CD4-positive, alpha-beta T cell treated with Interleukin-6 at 100 ng/mL for 8 hours (primary cell): Measurements from ENCODE around the gene TLE7.

Source experiments
- DNase-seq: peaks from one replicate; pipeline ENCODE4 v3.0.0-alpha.2; 2020; ENCODE audit warnings: mixed read lengths, low spot score

TLE7 gene

GRCh38 chr16:71412270-71413160 lies 29.3 kb downstream of the TLE7 start:
- DNase-seq: peak; percentile 58

- DNase-seq: no peak
Measured at GRCh38 chr16:71410146-71410545, 31.7 kb downstream of the TLE7 start.

- no peak for DNase-seq
Measured at GRCh38 chr16:71409011-71409775, 32.7 kb downstream of the TLE7 start.

DNA sequence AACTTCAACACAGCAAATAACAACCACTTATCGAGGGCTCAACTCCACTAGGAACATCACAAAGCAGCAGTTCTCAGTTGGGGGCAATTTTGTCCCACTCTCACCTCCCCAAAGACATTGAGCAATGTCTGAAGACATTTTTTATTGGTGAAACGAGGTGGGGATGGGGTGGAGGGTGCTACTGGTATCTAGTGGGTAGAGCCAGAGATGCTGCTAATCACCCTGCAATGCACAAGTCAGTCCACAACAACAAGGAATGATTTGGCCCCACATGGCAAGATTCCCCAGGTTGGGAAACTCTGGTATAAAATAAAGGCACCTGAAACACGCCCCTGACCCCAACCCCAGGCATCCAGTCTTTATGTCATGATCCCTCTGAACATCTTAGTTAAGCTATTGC lies 33.3 kb downstream of the TLE7 start:
- DNase-seq: no peak

GRCh38 chr16:71407731-71408130 lies 34.1 kb downstream of the TLE7 start:
- DNase-seq: no peak

- no peak for DNase-seq
Measured at GRCh38 chr16:71406724-71407123, 35.1 kb downstream of the TLE7 start.

DNA sequence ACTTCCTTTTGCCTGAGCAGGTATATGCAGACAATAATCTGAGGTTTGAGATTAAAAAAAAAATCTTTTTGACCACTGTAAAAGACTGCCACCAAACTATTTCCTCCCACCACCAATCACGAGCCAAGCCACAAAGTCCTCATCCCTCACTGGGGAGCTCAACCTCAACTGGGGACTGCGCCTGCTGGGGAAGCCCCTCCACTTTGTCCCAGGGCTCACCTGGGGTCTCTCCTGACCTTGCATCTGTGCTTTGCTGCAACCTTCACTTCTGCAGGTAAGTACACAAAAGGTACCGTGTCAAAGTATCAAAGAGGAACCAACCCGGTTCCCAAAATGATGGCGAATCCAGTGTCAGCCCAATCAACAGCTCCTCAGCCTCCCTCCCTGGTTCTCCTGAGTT lies 35.5 kb downstream of the TLE7 start:
- no peak for DNase-seq

DNA sequence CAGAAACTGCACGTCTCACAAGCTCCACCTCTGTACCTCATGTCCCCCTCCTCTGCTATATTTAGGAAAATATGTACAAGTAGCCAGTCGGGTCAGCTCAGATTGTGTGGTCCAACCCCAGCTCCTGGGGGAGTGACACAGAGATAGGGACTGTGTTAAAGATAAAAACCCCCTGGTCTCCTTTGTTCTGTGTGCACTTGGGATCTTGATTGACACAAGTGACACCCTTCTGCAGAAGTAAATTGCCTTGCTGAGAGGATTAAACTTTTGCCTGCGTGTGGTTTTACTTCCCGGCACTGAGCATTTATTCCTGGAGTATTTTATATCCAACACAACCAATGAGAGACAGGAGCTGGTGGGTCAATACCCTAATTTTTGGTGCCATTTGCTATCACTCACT lies 37.5 kb downstream of the TLE7 start:
- DNase-seq: no peak

GRCh38 chr16:71402674-71403073 lies 39.2 kb downstream of the TLE7 start:
- no peak for DNase-seq

DNA sequence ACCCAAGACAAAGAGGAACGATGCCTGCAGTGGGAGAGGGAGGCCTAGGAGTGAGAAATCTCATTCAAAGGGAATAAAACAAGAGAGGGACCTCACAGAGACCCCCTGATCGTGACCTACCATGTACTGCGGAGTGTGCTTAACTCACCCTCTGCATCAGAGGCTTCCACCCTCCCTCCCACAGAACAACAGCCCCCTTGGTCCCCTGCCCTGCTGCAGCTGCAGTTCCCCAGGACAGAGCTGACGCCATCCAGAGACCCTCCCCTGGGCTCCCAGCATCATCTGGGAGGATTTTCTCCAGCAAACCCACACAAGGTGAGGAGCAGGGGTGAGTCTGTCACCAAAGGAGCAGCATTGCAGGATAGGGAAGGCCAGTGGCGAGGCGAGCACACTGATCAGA lies 39.8 kb downstream of the TLE7 start:
- no peak for DNase-seq

- no peak for DNase-seq
Measured at GRCh38 chr16:71399801-71400563, 41.9 kb downstream of the TLE7 start.

DNA sequence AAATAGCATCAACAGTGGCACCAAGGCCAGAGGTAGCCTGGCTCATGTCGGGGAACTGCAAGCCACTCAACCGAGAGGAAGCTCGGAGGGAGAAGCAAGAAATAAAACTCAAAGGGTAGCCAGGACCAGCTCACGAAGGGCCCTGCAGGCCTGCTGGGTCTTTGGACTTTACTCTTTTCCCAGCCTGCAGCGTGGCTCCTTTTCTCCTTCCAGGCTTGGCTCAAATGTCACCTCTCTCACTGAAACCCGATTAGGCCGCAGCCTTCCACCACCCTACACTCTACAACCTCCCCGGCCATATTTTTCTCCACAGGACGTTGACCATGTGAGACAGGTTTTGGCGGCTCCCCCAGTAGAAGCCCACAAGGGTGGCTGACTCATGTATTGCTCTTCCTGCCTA lies 45.3 kb downstream of the TLE7 start:
- no peak for DNase-seq

- no peak for DNase-seq
Measured at GRCh38 chr16:71389330-71389729, 52.5 kb downstream of the TLE7 start.

DNA sequence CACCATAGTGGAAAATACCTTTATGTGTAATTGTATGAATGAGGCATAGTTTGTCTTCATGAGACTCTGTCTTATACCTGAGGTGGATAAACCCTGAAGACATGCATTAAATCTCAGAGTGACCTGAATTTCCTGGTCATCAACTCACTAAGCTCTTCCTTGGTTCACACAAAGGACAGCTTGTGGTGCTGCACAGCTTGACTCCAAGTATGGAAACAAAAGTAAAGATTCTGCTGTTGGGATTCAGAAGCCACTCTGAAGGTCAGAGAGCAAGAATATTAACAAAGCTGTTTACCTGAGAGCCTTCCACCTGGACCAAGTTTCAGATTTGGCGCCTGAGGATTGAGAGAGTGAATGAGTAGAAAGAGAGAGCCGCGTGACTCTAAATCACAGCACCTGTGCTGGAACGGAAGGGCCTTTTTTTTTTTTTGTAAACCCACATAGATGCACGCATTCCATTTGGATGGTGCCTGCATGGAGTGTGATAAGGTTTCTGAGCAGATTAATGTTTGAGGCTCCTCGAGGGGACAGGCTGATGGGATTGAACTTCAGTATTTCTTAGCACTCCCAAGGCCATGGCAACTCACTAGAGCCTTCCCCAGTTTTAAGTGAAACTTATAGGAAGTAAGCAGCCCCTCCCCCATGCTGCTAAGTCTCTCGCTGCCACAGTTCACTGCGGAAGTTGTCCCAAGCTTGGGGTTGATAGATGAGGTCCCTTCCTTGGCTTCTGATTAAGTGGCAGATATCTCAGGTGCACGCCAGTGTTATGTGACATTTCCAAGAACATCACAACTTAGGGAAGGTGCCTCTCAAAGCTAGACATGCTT lies 54.6 kb downstream of the TLE7 start:
- DNase-seq: no peak

GRCh38 chr16:71384073-71384724 lies 57.7 kb downstream of the TLE7 start:
- no peak for DNase-seq

DNA sequence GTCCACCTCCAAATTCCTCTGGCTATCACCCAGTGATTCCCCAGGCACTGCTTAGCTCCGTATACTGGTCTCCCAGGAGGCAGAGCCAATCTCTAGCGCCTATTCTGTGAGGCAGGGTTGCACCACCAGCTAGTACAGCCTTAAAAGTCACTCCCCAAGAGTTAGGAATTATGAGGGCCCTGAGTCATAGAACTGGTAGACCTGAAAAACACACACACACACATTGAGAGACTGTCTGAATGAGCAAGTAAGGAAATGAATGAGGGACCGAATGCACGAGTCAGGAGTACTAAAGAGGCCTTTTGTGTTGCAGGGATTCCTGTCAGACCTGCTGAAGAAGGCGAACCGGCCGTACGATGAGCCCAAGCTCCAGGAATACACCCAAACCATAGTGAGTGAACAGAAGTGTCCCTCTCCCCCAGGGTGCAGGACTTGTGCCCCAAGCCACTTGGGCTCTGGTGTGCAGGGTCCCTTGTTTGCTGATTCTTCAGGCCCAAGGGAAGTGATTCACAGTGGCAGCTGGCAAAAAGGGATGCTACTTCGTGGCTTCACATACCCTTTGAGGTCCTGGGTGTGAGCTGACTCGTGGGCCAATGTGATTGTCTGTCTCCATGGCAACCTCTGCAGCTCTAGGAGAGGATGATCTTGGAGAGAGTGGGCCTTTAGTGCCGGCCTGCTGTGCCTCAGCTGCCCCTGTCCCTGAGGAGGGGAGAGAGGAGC lies 58.6 kb downstream of the TLE7 start:
- DNase-seq: no peak

GRCh38 chr16:71380831-71381230 lies 61.0 kb downstream of the TLE7 start:
- DNase-seq: no peak
